ENCODE data around the gene CDH2.

- no peak for TF ChIP-seq CTCF (IDR thresholded peaks at IDR 0.05)
- TF ChIP-seq POLR2A (IDR thresholded peaks at IDR 0.05), result no peak
Measured at GRCh38 chr18:28078298-28078697, 98.6 kb downstream of the CDH2 start.
